NOMO-1 treated with dmso at 0.1 percent for 144 hours (cell line): ENCODE results near the gene SYT17.

Experiments
- DNase-seq: peaks from one replicate; lab custom pipeline; 2025; ENCODE audit not compliant: unreplicated experiment; lab: John Stamatoyannopoulos, UW

Gene SYT17

DNA sequence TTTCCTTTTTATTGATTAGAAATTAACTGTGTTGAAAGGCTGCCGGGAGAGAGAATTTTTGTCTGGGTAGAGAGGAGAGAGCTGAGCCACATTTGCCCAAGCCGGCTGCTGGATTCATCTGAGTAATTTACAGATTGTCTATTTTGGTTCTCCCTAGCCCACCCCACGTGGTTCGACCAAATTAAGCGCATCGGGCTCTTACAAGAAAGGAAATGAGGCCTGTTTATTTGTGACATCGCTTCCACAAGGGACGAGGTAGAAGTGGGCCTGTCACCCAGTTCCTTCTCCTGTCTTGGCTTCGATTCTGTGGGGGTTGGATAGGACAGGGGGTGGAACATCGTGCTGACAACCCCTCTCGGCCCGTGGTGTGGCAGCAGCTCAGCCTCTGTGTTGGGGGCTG lies 42.9 kb downstream of the SYT17 start:
- DNase-seq = peak; percentile 41

DNA sequence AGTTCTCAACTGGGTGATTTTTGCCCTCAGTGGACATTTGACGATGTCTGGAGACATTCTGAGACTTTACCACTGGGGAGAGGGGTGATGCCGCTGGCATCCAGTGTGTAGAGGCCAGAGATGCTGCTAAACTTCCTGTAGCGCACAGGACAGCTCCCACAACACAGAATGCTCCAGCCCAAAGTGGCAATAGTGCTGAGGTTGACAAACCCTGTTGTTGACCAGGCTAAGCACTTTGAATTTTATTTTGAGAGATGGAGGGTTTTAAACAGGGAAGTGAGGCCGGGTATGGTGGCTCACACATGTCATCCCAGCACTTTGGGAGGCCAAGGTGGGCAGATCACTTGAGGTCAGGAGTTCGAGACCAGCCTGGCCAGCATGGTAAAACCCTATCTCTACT lies 44.0 kb downstream of the SYT17 start:
- DNase-seq = no peak

DNA sequence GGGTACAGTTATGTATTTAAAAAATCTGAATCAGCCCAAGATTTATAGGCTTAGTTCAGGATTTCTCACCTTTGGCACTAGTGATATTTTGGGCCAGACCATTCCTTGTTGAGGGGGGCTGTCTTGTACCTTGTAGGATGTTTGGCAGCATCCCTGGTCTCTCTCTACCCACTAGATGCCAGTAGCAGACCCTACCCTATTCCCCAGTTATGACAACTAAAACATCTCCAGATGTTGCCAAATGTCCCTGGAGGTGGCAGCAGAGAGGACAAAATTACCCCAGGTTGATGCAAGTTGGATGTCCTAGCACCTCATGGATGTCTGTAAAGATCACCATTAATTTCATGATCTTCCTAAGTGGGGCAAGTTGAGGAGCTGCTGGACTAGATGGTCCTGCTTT lies 45.8 kb downstream of the SYT17 start:
- no peak for DNase-seq

DNA sequence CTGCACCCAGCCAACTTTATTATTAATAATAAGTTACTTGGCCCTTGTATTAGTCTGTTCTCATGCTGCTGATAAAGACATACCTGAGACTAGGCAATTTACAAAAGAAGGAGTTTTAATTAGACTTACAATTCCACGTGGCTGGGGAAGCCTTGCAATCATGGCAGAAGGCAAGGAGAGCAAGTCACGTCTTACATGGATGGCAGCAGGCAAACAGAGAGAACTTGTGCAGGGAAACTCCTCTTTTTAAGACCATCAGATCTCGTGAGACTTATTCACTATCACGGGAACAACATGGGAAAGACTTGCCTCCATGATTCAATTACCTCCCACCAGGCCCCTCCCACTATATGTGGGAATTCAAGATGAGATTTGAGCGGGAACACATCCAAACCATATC lies 47.7 kb downstream of the SYT17 start:
- no peak for DNase-seq

DNA sequence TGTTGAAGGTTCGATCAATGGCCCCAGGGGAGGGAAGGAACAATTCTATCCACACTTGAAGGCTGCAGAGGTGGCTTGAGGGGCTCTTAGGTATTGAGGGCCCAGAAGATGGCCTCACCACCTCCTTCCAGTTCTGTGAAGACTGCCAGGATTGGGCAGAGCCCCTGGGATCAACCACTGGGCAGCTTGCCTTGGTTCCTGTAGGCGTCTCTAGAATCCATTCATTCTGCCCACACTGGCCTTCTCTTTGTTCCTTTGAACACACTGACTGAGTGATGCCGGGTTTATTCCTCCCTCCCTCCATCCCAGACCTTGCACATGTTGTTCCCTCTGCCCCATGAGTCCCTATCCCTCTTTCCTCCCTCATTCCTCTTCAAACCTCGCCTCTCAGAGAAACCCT lies 50.5 kb downstream of the SYT17 start:
- DNase-seq = no peak

DNA sequence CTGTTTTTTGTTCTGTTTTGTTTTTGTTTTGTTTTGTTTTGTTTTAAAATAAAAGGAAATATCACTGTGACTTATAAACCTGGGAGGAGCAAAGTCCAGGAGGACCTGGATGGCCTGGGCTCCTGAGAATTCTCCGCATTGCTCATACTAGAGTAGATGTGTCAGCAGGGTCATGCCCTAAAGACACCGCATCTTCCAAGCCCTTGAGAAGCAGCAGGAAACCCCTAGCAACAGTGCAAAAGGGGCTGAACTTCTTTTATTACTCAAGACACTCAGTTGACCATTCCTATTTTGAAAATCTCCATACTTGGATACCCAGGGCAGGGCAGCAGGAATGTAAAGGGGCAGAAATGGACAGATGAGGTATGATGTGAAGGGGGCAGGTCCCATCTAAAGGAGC lies 51.8 kb downstream of the SYT17 start:
- no peak for DNase-seq

DNA sequence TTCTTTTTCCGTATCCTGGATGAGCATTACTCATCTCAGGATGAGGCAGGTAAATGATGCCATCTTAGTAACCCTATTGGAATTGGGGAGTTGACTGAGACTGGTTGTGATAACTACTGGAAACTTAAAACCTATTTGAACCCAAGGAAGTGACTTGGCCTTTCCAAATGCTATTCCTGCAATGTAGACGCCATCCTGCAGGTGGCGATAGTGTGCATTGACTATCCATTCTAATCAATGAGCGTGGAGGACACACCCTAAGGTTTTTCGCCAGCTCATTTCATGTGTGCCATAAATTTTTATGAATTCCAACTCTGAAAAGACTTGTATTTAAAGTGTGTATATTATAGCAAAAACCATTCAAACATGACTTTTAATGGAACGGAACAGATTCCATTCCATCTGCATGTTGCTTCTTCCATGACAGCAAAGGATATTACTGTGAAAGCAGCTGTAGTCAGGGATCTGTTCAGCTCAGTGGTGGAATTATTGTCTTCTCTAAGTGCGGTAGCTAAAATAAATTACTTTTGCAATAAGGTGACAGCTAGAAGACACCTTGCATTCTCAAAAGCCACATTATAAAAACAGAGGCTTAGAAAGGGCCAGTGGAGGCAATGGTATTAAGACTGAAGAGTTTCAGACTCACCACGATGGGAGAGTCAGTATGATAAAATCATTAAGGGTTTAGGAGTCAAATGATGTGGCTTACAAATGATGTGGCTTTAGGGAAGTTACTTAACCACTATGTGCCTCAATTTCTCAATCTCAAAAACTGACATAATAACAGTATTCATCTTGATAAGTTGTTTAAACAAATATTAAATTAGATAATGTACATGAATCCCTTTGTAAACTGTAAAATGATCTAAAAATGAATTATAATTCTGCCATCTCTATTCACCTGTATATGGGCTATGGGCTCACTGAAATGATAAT lies 55.5 kb downstream of the SYT17 start:
- no peak for DNase-seq

DNA sequence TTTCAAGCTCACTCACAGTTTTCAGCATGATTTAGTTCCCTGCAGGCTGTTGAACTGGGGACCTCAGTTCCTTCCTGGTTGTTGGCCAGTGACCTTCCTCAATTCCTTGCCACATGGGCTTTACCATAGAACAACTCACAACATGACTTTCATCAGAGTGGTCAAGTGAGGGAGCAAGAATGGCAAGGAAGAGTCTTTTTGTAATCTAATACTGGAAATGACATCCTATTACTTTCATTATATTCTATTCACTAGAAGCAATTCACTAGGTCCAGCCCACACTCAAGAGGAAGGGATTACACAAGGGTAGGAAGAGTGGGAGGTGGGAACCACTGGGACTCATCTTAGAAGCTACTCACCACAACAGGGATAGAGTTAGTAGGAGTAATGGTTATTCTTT lies 57.6 kb downstream of the SYT17 start:
- DNase-seq = no peak

DNA sequence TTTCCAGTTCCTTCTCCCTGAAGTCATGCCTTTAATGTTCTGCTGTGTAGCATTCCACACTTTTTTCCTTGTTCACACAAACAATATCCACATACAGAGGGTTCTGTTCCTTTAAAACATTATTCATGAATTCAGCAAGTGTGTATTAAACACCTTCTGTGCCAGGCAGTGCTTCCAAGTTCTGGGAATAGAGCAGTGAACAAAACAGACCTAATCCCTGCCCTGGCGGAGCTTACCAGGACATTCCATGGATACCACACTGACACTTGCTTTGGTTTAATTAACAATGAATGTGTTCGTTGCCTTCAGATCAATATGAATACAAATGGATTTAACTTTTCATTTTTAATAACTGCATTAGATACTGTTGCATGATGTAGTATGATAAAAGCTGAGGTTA lies 59.6 kb downstream of the SYT17 start:
- DNase-seq = no peak

DNA sequence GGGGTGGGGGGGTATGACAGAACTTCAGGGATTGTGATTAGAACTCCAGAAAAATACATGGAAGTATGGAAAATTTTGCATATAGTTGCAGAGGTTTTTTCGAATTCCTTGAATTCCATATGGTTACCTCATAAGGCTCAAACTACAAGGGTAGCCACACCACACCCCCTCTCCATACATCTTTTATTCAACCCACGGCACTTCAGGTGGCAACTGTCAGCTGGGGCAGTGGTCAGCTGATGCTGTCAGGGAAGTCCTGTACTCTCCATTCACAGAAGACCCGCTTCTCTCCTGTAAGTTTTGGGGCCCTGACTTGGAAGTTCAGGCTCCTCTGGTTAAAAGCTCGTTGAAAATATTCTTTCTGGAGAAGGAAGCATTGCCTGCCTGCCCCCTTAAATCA lies 60.0 kb downstream of the SYT17 start:
- no peak for DNase-seq

DNA sequence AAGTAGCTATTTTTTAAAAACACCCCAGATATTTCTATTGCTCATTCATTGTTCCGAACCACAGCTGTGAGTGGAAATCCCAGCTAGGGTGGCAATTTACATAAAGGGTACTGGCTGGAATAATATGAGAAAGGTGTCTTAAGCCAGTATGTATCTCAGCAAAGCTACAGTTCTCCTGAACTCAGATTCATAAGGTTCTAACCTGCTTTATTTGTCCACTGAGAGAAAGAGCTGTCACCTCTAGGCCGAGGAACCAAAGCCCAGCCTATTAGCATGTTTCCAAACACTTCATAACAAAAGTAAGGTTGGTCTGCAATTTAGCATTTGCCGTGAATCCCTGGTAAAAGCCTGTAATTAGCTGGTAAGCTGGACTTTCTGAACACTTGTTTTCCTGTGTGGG lies 60.5 kb downstream of the SYT17 start:
- no peak for DNase-seq

DNA sequence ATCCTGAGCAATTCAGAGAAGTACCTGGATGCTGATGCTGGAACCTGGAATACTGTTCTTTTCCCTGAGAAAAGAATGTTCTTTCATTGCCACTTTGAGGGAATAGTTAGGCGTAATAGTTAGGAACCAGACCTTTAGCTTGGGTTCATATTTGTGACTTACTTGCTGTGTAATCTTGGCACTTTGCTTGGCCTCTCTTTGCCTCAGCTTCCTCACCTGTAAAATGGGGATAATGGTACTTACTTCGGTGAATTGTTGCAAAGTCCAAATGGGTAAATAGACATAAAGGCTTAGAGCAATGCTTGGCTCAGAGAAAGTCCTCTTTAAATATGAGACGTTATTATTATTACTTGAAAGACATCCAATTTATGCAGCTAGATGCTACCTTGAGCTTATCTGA lies 62.5 kb downstream of the SYT17 start:
- DNase-seq = no peak

DNA sequence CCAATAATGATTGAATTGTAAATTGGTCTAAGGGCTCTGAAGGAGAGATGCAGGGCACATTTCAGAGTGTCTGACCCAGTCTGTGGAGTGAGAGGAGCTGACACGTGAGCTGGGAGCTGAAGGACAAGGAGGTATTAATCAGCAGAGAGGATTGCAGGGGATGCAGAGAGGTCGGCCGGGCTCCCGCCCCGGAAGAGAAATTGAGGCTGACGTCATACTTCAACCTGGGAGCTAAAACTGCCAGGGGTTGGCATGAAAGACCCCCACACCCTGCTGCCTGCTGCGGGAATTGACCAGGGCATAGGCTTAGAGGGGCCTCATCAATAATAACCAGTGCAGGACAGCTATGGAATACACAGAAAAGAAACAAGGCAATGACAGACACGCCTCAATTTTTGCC lies 63.8 kb downstream of the SYT17 start:
- DNase-seq = no peak

DNA sequence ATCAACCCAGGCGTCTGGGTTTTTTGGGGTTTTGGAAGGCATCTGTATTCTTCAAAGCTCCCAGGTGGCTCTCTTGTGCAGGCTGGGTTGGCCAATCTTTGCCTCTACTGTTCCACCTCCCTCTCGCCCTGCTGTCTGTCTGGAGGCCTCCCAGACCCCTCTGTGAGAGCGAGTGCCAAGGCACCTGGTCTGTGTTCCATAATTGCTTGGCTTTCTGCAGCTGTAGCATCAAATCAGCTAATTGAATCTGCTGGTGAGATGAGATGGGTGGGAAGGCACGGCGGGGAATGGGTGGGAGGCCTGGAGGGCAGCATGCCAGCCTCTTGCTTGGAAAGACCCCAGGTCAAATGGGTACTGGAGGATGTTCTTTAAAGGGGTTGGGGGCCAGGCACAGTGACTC lies 64.9 kb downstream of the SYT17 start:
- no peak for DNase-seq

DNA sequence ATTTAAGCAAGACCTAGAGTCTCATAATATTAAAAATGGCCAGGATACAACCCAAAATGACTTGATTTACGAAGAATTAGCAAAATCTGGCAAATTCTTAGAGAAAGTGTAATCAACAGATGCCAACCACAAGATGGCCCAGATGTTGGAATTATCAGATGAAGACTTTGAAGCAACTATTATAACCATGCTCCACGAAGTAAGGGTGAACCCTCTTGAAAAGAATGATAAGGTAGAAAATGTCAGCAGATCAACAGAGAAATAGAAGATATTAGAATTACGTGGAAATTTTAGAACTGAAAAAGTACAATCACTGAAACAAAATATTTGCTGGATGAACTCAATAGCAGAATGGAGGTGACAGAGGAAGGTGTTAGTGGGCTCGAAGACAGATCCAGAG lies 67.4 kb downstream of the SYT17 start:
- DNase-seq = no peak

DNA sequence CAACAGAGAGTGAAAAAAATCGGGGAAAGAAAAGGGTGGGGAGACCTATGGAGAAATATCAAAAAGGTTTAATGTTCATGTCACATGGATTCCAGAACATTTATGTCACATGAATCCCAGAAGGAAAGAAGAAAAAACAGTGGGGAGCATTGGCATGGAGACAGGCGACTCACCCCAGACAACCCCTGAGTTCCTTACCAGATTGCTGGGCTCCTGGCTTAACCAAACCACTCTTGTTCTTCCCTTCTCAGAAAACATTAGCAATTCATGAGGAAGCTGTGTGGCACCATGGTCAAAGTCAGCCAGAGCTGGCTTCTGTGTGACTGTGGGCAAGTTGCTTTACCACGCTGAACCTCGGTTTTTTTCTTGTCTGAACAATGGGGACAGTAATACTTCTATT lies 67.8 kb downstream of the SYT17 start:
- DNase-seq = no peak

DNA sequence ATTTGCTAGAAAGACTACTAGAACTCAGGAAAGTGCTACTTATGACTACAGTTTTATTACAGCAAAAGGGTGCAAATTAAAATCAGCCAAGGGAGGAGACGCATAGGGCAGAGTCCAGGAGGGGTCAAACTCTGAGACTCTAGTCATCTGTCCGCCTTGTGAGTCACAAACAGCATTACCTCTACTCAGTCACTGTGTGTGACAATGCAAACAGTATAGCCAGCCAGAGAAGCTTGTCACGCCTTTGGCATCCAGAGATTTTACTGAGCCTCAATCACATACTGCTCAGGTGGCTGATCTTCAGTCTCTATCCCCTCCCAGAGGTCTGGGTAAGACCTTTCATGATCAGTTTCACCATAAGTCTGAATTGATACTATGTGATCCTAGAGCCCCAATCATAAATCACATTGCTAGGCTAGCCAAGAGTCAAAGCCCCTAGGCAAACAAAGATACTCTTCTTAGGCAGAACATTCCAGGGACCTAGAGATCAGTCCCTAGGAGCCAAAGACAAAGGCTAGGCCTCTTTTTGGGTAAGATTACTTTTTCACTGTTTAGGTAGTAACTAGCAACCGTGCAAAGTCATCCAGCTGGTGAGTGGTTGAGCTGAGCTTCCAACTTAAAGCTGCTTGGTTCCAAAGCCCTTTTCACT lies 68.6 kb downstream of the SYT17 start:
- DNase-seq = no peak

DNA sequence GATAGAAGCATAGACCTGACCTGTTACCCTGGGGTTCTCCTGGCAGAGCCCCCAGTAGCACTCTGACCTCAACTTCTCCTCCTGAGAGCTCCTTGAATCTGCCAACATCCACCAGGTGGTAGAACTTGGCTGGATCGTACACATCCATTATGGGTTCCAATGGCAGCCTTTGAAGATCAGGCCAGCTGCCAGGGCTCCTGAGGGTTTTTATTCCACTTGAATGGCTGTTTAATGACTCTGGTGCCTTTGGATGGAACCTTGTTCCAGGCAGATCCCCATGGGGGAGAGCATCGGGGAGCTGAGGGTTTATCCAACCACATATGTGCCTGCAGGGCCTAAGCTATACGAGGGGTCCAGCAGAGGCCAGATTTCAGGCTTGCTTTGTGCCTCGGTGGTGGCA lies 70.4 kb downstream of the SYT17 start:
- no peak for DNase-seq

DNA sequence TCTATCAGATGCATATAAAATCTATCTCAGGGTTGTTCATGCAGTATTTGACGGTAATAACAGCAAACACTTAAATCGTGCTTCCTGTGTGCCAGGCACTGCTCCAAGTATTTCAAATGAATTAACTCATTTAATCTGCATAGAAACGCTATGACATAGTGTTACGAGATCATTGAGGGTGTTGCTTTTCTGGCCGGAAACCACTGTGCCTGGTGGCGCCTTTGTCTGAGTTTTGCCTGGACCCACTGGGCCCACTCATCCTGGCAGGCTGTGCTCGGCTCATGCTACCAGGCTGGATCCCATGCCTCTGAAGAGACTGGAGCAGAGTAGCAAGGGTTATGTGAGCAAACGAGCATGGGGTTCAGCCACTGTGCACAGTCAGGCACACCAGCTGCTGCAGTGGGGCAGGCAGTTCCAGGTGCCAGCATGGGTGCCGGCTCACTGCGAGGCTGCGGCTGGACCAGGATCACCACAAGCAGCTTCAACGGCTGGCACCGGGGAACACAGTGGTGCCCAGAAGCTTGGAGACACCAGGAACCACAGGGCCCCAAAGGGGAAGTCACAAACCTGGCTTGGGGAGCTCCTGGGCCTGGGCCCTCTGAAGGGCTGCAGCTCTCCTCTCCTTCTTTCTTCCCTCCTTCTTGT lies 71.6 kb downstream of the SYT17 start:
- DNase-seq = no peak

DNA sequence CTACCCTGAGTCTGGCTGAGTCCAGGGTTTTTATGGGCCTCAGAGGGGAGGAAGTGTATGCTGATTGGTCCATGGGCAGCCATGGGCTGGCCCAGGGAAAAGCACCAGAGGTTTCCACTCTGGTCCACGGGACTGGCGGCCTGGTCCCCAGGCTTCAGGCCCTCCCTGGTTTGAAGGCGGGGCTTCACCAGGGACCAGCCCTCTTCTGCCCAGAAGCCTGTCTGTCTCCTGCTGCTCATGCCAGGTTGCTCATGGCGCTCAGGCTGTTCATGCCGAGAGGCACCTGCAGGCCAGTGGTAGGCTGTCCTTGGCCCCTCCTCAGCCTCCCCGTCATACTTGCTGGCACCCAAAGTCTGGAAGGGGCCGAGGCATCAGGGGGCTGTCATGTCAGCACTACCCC lies 72.5 kb downstream of the SYT17 start:
- DNase-seq = no peak

DNA sequence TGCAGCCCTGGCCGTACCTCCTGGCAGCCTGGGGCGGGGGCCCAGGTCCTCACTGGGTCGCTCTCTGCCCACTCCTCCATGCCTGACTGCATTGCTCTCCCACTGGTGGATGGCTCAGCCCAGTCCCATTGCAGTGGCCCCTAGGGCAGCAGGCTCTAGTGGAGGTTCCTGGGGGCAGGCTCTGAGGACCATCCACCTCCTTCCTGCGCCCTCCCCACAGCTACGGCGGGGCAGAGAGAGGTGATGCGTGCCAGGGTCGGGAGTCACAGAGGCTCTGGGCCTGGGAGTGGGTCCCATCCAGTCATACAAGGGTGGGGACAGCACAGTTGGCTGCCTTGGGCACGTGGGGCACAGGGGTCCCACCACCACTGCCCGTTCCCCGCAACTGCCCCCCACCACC lies 73.5 kb downstream of the SYT17 start:
- DNase-seq = no peak

DNA sequence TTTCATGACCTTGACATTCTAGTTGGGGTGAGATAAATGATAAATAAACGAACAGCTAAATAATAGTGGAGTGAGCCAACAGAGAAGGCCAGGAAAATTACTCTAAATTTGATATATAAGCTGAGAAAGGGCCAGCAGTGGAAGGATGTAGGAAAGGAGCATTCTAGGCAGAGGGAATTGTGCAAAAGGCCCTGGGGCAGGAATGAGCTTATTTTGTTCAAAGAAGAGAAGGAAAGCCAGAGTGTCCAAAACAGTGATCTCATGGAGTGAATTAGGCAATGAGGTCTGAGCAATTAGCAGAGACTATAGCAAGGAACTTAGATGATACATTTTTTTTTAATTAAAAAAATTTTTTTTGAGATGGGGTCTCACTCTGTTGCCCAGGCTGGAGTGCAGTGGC lies 74.1 kb downstream of the SYT17 start:
- no peak for DNase-seq
